ENCODE measurements around the gene TRPM3.

DNA sequence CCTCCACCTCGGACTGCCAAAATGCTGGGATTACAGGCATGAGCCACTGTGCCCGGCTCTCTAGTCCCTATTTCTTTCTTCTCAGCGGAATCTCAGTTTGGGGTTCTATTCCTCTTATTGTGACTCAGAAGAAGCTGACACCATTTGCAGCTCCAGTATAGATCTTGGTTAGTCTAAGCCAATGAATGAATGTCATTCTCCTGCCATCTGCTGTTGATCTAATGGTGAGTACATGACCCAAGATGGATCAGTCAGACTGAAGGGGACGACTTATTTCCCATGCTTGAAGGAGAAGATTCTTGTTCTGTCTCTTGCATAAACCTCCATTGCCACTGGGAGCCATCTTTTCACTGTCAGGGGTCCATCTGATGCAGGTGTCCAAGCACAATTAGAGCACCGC lies 630.9 kb downstream of the TRPM3 start:
- TF ChIP-seq, protein P1, sequence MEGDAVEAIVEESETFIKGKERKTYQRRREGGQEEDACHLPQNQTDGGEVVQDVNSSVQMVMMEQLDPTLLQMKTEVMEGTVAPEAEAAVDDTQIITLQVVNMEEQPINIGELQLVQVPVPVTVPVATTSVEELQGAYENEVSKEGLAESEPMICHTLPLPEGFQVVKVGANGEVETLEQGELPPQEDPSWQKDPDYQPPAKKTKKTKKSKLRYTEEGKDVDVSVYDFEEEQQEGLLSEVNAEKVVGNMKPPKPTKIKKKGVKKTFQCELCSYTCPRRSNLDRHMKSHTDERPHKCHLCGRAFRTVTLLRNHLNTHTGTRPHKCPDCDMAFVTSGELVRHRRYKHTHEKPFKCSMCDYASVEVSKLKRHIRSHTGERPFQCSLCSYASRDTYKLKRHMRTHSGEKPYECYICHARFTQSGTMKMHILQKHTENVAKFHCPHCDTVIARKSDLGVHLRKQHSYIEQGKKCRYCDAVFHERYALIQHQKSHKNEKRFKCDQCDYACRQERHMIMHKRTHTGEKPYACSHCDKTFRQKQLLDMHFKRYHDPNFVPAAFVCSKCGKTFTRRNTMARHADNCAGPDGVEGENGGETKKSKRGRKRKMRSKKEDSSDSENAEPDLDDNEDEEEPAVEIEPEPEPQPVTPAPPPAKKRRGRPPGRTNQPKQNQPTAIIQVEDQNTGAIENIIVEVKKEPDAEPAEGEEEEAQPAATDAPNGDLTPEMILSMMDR (IDR thresholded peaks at IDR 0.05) = no peak
- no peak for TF ChIP-seq POLR2A (IDR thresholded peaks at IDR 0.05)

Data from vagina (tissue), 2 donors.